Smooth muscle cell (in vitro differentiated cells): ENCODE measurements around the gene UQCRQ. TPM values are rescaled to one million over a fixed set of nuclear protein-coding genes. Genes with fewer than 3 reads are reported as not detected.

ENCODE experiments used
- DNase-seq: peaks from one replicate; lab custom pipeline; 2025; ENCODE audit not compliant: unreplicated experiment; lab: John Stamatoyannopoulos, UW
- H2AFZ ChIP-seq: fragments of 200-600 bp; sonication (generic); 2 replicates; pipeline ENCODE4 v1.6.0; 2016; ENCODE audit warnings: antibody characterized with exemption, low read depth, mild to moderate bottlenecking
- H3F3A ChIP-seq: fragments of 200-600 bp; sonication (generic); 2 replicates; pipeline ENCODE4 v1.6.0; 2017; ENCODE audit warnings: antibody characterized with exemption, low read depth
- H3K27ac ChIP-seq: fragments of 200-600 bp; sonication (generic); 2 replicates; pipeline ENCODE4 v1.5.1; 2016; ENCODE audit warnings: low read depth, mild to moderate bottlenecking
- H3K27me3 ChIP-seq: fragments of 200-600 bp; sonication (generic); 2 replicates; pipeline ENCODE4 v1.6.1; 2016; ENCODE audit warnings: low read depth, mild to moderate bottlenecking
- H3K36me3 ChIP-seq: fragments of 200-600 bp; sonication (generic); 2 replicates; pipeline ENCODE4 v1.5.1; 2016; ENCODE audit warnings: low read depth
- H3K4me1 ChIP-seq: fragments of 200-600 bp; sonication (generic); 2 replicates; pipeline ENCODE4 v1.5.1; 2016; ENCODE audit warnings: low read depth
- H3K4me2 ChIP-seq: fragments of 200-600 bp; sonication (generic); 2 replicates; pipeline ENCODE4 v1.6.0; 2016; ENCODE audit warnings: mild to moderate bottlenecking
- H3K4me3 ChIP-seq: fragments of 200-600 bp; sonication (generic); 2 replicates; pipeline ENCODE4 v1.5.1; 2016; ENCODE audit warnings: mild to moderate bottlenecking
- H3K79me2 ChIP-seq: fragments of 200-600 bp; sonication (generic); 2 replicates; pipeline ENCODE4 v1.6.0; 2016; ENCODE audit warnings: low read depth, mild to moderate bottlenecking
- H3K9ac ChIP-seq: fragments of 200-600 bp; sonication (generic); 2 replicates; pipeline ENCODE4 v1.6.0; 2016; ENCODE audit warnings: low read depth
- H3K9me3 ChIP-seq: fragments of 200-600 bp; sonication (generic); replicated peaks from 2 replicates; pipeline ENCODE4 v1.5.1; 2016; ENCODE audit warnings: low read depth
- H4K20me1 ChIP-seq: fragments of 200-600 bp; sonication (generic); 2 replicates; pipeline ENCODE4 v1.6.0; 2016; ENCODE audit warnings: low read depth
- WGBS: methylation state at CpG from one replicate; pipeline ENCODE4 v1.1.7; 2016; ENCODE audit warnings: low lambda C conversion rate; 5-methylcytosine and 5-hydroxymethylcytosine counted together
- polyA plus RNA-seq: library from polyadenylated mRNA; unstranded; fragments of >200 nt; fragmentation: Nextera tagmentation; extraction: Ambion mirVana; gene quantifications from 2 replicates; pipeline ENCODE4 v1.2.1, GENCODE V29; 2016
- total RNA-seq: library from RNA; depleted of rRNA; stranded (reverse); fragments of >200 nt; gene quantifications from 2 replicates; pipeline ENCODE4 v1.2.3, GENCODE V29; 2014
- TF ChIP-seq, protein P1 (sequence below): fragments of 200-600 bp; sonication (generic); IDR thresholded peaks from 2 replicates; pipeline ENCODE4 v1.5.1; 2017; ENCODE audit warnings: borderline replicate concordance, mild to moderate bottlenecking, antibody characterized with exemption; ENCODE audit not compliant: insufficient read depth, poor library complexity, severe bottlenecking

UQCRQ gene
- total and polyA plus RNA-seq, 2 experiments from 2014 or later, result 137 to 1,128 TPM

DNA sequence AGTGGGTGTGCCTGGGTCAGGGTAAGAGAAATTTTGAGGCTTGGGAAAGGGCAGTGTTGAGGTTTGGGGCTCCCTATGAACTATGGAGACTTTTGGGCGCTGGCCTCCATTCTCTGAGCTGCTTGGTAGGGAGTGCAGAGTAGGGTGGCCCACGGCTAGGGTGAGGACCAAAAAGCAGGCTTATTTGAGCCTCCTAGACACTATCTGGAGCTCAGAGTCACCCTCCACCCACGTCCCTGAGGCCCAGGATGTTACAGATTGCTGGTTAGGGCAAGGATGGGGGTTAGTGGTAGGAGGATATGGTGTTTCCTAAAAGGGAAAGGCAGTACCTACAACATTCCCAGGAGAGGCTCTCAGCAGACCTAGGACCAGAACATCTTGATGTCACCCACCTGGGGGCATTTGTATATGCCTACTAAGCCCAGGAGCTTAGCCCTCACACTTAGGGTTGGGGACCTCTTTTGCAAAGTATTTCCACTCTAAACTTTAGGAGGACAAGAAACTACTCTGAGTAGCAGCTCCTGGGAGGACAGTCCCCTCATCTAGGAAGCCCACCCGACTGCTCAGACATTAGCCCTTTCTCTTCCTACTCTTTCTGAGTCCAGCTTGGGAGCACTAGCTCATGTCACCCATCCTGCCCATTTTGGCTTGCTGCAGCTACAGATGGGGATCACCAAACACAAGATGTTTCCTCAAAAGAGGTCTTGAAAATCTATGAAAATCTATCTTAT lies 38.3 kb upstream of the UQCRQ start:
- Histone ChIP-seq H3K4me1 (peaks cover 11% of the 10 kb centered on the region), H3K27ac (no peak overlapping the region), H2AFZ (no peak overlapping the region), H3K79me2 (no peaks in the 10 kb centered on the region), H3K9me3 (no peaks in the 10 kb centered on the region), H3F3A (no peaks in the 10 kb centered on the region), H3K4me3 (no peak overlapping the region), H3K4me2 (no peak overlapping the region), H3K9ac (no peak overlapping the region), H3K36me3 (no peaks in the 10 kb centered on the region), H3K27me3 (peaks cover 2% of the 10 kb centered on the region), H4K20me1 (no peaks in the 10 kb centered on the region)
- 95% methylated on average over 4 of the region's 4 CpGs for WGBS
- DNase-seq, result no peak
- TF ChIP-seq, protein P1, sequence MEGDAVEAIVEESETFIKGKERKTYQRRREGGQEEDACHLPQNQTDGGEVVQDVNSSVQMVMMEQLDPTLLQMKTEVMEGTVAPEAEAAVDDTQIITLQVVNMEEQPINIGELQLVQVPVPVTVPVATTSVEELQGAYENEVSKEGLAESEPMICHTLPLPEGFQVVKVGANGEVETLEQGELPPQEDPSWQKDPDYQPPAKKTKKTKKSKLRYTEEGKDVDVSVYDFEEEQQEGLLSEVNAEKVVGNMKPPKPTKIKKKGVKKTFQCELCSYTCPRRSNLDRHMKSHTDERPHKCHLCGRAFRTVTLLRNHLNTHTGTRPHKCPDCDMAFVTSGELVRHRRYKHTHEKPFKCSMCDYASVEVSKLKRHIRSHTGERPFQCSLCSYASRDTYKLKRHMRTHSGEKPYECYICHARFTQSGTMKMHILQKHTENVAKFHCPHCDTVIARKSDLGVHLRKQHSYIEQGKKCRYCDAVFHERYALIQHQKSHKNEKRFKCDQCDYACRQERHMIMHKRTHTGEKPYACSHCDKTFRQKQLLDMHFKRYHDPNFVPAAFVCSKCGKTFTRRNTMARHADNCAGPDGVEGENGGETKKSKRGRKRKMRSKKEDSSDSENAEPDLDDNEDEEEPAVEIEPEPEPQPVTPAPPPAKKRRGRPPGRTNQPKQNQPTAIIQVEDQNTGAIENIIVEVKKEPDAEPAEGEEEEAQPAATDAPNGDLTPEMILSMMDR, result no peak

DNA sequence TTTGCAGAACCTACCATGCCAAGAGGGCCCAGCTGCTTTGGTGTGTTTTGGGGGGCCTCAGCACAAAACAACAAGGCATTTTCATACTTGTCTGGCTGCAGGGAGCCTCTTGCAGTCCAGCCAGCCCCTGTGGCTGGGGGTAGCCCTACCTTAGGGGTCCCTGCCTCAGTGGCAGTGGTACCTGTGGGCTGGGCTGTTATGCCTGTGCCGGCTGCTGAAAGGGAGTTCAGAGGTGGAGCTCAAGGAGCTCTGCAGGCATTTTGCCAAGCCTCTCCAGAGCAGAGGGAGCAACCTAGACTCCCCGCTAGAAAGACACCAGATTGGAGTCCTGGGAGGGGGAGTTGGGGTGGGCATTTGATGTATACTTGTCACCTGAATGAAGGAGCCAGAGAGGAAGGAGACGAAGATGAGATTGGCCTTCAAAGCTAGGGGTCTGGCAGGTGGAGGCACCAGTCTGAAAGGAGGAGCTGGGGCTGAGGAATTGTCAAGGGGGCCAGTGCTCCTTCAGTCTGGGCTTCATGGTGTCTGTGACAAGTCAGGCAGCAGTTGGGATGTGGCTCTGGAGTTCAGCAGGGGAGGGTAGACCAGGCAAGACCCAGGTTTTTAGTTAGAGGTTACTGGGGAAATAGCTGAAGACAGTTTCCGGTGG lies 37.5 kb upstream of the UQCRQ start:
- no peak overlapping the region for H2AFZ ChIP-seq
- H4K20me1 ChIP-seq, result no peaks in the 10 kb centered on the region
- H3K36me3 ChIP-seq, result no peaks in the 10 kb centered on the region
- H3K4me1 ChIP-seq, result peaks cover 11% of the 10 kb centered on the region
- TF ChIP-seq, protein P1, result no peak
- H3K27ac ChIP-seq, result no peak overlapping the region
- DNase-seq, result no peak
- no peak overlapping the region for H3K4me3 ChIP-seq
- 96% methylated on average over 4 of the region's 4 CpGs for WGBS
- peaks cover 2% of the 10 kb centered on the region for H3K27me3 ChIP-seq
- no peak overlapping the region for H3K4me2 ChIP-seq
- H3K9me3 ChIP-seq, result no peaks in the 10 kb centered on the region
- H3F3A ChIP-seq, result no peaks in the 10 kb centered on the region
- H3K9ac ChIP-seq, result no peak overlapping the region
- no peaks in the 10 kb centered on the region for H3K79me2 ChIP-seq

DNA sequence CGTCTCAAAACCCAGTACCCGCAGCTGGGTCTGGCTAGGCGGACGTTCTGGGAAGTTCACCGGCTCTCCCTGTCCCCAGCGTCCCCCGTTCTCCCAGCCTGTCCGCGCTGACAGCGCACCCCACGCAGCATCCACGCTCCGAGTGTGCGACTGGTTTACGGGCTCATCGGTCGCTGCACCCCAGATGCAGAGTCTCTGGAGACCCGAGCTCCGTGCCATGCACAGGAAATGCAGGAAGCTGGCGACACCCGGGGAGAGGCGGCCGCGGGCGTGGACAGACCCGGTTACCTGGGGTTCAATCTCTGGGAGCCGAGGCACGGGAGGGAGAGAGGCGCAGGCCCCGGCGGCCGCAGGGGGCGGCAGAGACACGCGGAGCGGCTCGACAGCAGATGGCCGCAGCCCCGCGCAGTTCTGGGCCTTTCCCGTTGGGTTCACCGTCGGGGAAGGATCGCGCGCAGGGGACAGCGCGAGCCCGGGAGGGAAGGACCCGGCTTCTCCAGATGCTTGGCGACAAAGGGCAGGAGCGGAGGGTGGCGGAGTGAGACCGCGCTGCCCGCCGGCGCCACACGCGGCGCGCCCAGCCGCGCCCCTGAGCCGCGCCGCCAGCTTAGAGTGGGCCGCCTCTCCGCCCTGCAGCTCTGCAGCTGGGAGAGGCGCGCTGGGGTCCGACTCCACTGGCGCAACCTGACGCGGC lies 36.6 kb upstream of the UQCRQ start:
- WGBS, result 11% methylated on average over 54 of the region's 75 CpGs
- Histone ChIP-seq H3K36me3 (no peaks in the 10 kb centered on the region), H3F3A (no peaks in the 10 kb centered on the region), H3K9ac (peak overlapping the region; percentile 18), H3K27ac (no peak overlapping the region), H4K20me1 (no peaks in the 10 kb centered on the region), H3K79me2 (no peaks in the 10 kb centered on the region), H3K9me3 (no peaks in the 10 kb centered on the region), H3K4me1 (peaks cover 11% of the 10 kb centered on the region), H2AFZ (peak overlapping the region; percentile 72), H3K4me3 (peak overlapping the region; percentile 73), H3K27me3 (peaks cover 2% of the 10 kb centered on the region), H3K4me2 (peak overlapping the region; percentile 90)
- TF ChIP-seq, protein P1, result peak; percentile 68
- DNase-seq, result no peak
